Mesenchymal stem cell (in vitro differentiated cells and primary cell): ENCODE results near the gene LRRC71.
"Not testable (repeated sequence)": the region's sequence is repeated elsewhere in the genome, so short reads cannot be mapped to it uniquely, and the experiment has no call there.

Experiments used
- DNase-seq: peaks from one replicate; pipeline ENCODE4 v3.0.0-alpha.2; 2013
- H2AFZ ChIP-seq: one replicate; pipeline ENCODE4 v1.6.1; 2013; ENCODE audit warnings: low read depth, mild to moderate bottlenecking, control low read depth, inconsistent platforms, low read length, moderate library complexity
- H2AK5ac ChIP-seq: 2 replicates; pipeline ENCODE4 v1.6.1; 2013; ENCODE audit warnings: low read length, moderate library complexity, mild to moderate bottlenecking, inconsistent platforms; ENCODE audit not compliant: severe bottlenecking
- H2BK120ac ChIP-seq: one replicate; pipeline ENCODE4 v1.6.1; 2013; ENCODE audit warnings: low read depth, mild to moderate bottlenecking, inconsistent platforms, low read length, moderate library complexity
- H2BK12ac ChIP-seq, 2 experiments: one replicate each; pipeline ENCODE4 v1.6.1; 2013; ENCODE audit warnings: inconsistent platforms in 2 of 2, low read length in 2 of 2, mild to moderate bottlenecking in 2 of 2, moderate library complexity in 2 of 2, control low read depth in 1 of 2
- H2BK15ac ChIP-seq: one replicate; pipeline ENCODE4 v1.6.1; 2013; ENCODE audit warnings: mild to moderate bottlenecking, low read depth, inconsistent platforms; ENCODE audit not compliant: poor library complexity, severe bottlenecking
- H2BK5ac ChIP-seq: 2 replicates; pipeline ENCODE4 v1.6.1; 2013; ENCODE audit warnings: low read depth, mild to moderate bottlenecking, low read length, control low read depth, inconsistent platforms; ENCODE audit not compliant: poor library complexity, severe bottlenecking
- H3K14ac ChIP-seq, 2 experiments: one replicate each; pipeline ENCODE4 v1.6.1; 2013; ENCODE audit warnings: inconsistent platforms in 2 of 2, low read length in 2 of 2, control low read depth in 1 of 2, mild to moderate bottlenecking in 1 of 2, moderate library complexity in 1 of 2
- H3K18ac ChIP-seq, 2 experiments: one replicate each; pipeline ENCODE4 v1.6.1; 2013; ENCODE audit warnings: inconsistent platforms in 2 of 2, low read length in 2 of 2, control low read depth in 1 of 2, low read depth in 1 of 2, mild to moderate bottlenecking in 1 of 2
- H3K23ac ChIP-seq, 2 experiments: one replicate each; pipeline ENCODE4 v1.6.1; 2013; ENCODE audit warnings: inconsistent platforms in 2 of 2, low read length in 2 of 2, mild to moderate bottlenecking in 2 of 2, moderate library complexity in 2 of 2, control low read depth in 1 of 2
- H3K27ac ChIP-seq: 2 replicates; pipeline ENCODE4 v1.5.1; 2013; ENCODE audit warnings: mild to moderate bottlenecking, moderate library complexity, low read length, control low read depth, inconsistent platforms; ENCODE audit not compliant: poor library complexity, severe bottlenecking
- H3K27me3 ChIP-seq, 2 experiments: 2 replicates each; pipeline versions ENCODE4 v1.6.1 to v1.7.0; 2013; ENCODE audit warnings: low read length in 2 of 2, mild to moderate bottlenecking in 2 of 2, moderate library complexity in 2 of 2, control low read depth in 1 of 2, inconsistent platforms in 1 of 2; ENCODE audit not compliant: control insufficient read depth in 1 of 2, insufficient read depth in 1 of 2
- H3K36me3 ChIP-seq, 2 experiments: 2 replicates each; pipeline versions ENCODE4 v1.6.1 to v1.7.0; 2013; ENCODE audit warnings: low read length in 2 of 2, control low read depth in 1 of 2, inconsistent platforms in 1 of 2, low read depth in 1 of 2, mild to moderate bottlenecking in 1 of 2; ENCODE audit not compliant: insufficient read depth in 2 of 2, control insufficient read depth in 1 of 2
- H3K4ac ChIP-seq, 2 experiments: one replicate each; pipeline ENCODE4 v1.6.1; 2013; ENCODE audit warnings: inconsistent platforms in 2 of 2, low read length in 2 of 2, mild to moderate bottlenecking in 2 of 2, moderate library complexity in 2 of 2, control low read depth in 1 of 2, low read depth in 1 of 2
- H3K4me1 ChIP-seq: 2 replicates; pipeline ENCODE4 v1.6.1; 2013; ENCODE audit warnings: low read depth, low read length, control low read depth; ENCODE audit not compliant: control insufficient read depth, insufficient read depth
- H3K4me2 ChIP-seq: 2 replicates; pipeline ENCODE4 v1.6.1; 2013; ENCODE audit warnings: low read length, mild to moderate bottlenecking, inconsistent platforms; ENCODE audit not compliant: poor library complexity, severe bottlenecking
- H3K4me3 ChIP-seq, 2 experiments: 2 replicates each; pipeline versions ENCODE4 v1.5.1 to v1.7.0; 2013; ENCODE audit warnings: low read length in 2 of 2, mild to moderate bottlenecking in 2 of 2, control low read depth in 1 of 2, low read depth in 1 of 2; ENCODE audit not compliant: insufficient read depth in 1 of 2
- H3K79me1 ChIP-seq: replicated peaks from 2 replicates; pipeline ENCODE4 v1.6.1; 2013; ENCODE audit warnings: mild to moderate bottlenecking, control low read depth, low read length, inconsistent platforms; ENCODE audit not compliant: poor library complexity, severe bottlenecking
- H3K9ac ChIP-seq: 2 replicates; pipeline ENCODE4 v1.7.0; 2013; ENCODE audit warnings: mild to moderate bottlenecking, low read length, moderate library complexity
- H3K9me3 ChIP-seq: 2 replicates; pipeline ENCODE4 v1.7.0; 2013; ENCODE audit warnings: mild to moderate bottlenecking, low read length; ENCODE audit not compliant: control insufficient read depth
- H4K8ac ChIP-seq: one replicate; pipeline ENCODE4 v1.6.1; 2013; ENCODE audit warnings: inconsistent platforms, mild to moderate bottlenecking, low read length, moderate library complexity
- H4K91ac ChIP-seq: one replicate; pipeline ENCODE4 v1.6.1; 2013; ENCODE audit warnings: mild to moderate bottlenecking, low read length, inconsistent platforms
- WGBS: methylation state at CpG from one replicate; pipeline ENCODE4 v1.1.7; 2013; ENCODE audit warnings: mixed read lengths; 5-methylcytosine and 5-hydroxymethylcytosine counted together

The LRRC71 gene

GRCh38 chr1:156924478-156925153, 4.2 kb downstream of the LRRC71 start:
- Histone ChIP-seq H2BK120ac (no peak overlapping the region), H3K18ac (no peak overlapping the region), H3K23ac (no peak overlapping the region), H3K4me1 (peaks cover 32% of the 10 kb centered on the region), H3K4me2 (no peak overlapping the region), H3K79me1 (no peaks in the 10 kb centered on the region), H3K27me3 (peaks cover 83 to 86% of the 10 kb centered on the region in 2 experiments), H3K9me3 (no peaks in the 10 kb centered on the region), H4K8ac (no peak overlapping the region), H2AK5ac (no peak overlapping the region), H3K4ac (no peak overlapping the region), H3K36me3 (no peaks in the 10 kb centered on the region), H2BK12ac (no peak overlapping the region), H4K91ac (no peak overlapping the region), H3K9ac (no peak overlapping the region), H3K27ac (no peak overlapping the region), H3K4me3 (no peak overlapping the region), H2BK15ac (no peak overlapping the region), H2AFZ (no peak overlapping the region), H3K14ac (peak overlapping the region in 1 of 2 experiments; percentile 49), H2BK5ac (no peak overlapping the region)
- 39% methylated on average over 10 of the region's 22 CpGs for WGBS
- no peak for DNase-seq

GRCh38 chr1:156925154-156926010, 5.0 kb downstream of the LRRC71 start:
- H4K91ac ChIP-seq = no peak overlapping the region
- no peak overlapping the region for H3K27ac ChIP-seq
- WGBS = 69% methylated on average over 4 of the region's 5 CpGs
- H4K8ac ChIP-seq = no peak overlapping the region
- no peak overlapping the region for H2BK12ac ChIP-seq
- no peak overlapping the region for H3K4ac ChIP-seq
- no peak overlapping the region for H2AFZ ChIP-seq
- no peak overlapping the region for H3K23ac ChIP-seq
- H3K14ac ChIP-seq = peak overlapping the region in 1 of 2 experiments; percentile 49
- H2BK120ac ChIP-seq = no peak overlapping the region
- peaks cover 87 to 88% of the 10 kb centered on the region in 2 experiments for H3K27me3 ChIP-seq
- H3K18ac ChIP-seq = no peak overlapping the region
- no peak overlapping the region for H3K4me3 ChIP-seq
- peaks cover 28% of the 10 kb centered on the region for H3K4me1 ChIP-seq
- no peaks in the 10 kb centered on the region for H3K79me1 ChIP-seq
- H2BK15ac ChIP-seq = no peak overlapping the region
- H3K4me2 ChIP-seq = no peak overlapping the region
- no peaks in the 10 kb centered on the region for H3K9me3 ChIP-seq
- H3K9ac ChIP-seq = no peak overlapping the region
- no peak for DNase-seq
- H2AK5ac ChIP-seq = no peak overlapping the region
- H3K36me3 ChIP-seq = no peaks in the 10 kb centered on the region
- no peak overlapping the region for H2BK5ac ChIP-seq

GRCh38 chr1:156926175-156926574, 5.7 kb downstream of the LRRC71 start:
- Histone ChIP-seq H3K9ac (no peak overlapping the region), H3K4ac (no peak overlapping the region), H3K27ac (no peak overlapping the region), H3K18ac (no peak overlapping the region), H2AFZ (no peak overlapping the region), H4K8ac (no peak overlapping the region), H2BK12ac (no peak overlapping the region), H3K4me1 (peaks cover 23% of the 10 kb centered on the region), H3K14ac (no peak overlapping the region), H2AK5ac (no peak overlapping the region), H3K23ac (no peak overlapping the region), H2BK120ac (no peak overlapping the region), H4K91ac (no peak overlapping the region), H2BK15ac (no peak overlapping the region), H3K4me3 (no peak overlapping the region), H3K79me1 (no peaks in the 10 kb centered on the region), H2BK5ac (no peak overlapping the region), H3K36me3 (no peaks in the 10 kb centered on the region), H3K27me3 (peaks cover 80 to 87% of the 10 kb centered on the region in 2 experiments), H3K4me2 (no peak overlapping the region), H3K9me3 (no peaks in the 10 kb centered on the region)
- DNase-seq = peak; percentile 88
- 35% methylated on average over 3 of the region's 3 CpGs for WGBS

- WGBS = 75% methylated on average over 6 of the region's 6 CpGs
- peaks cover 23% of the 10 kb centered on the region for H3K4me1 ChIP-seq
- peak; percentile 39 for DNase-seq
These were observed 6.3 kb downstream of the LRRC71 start for GRCh38 chr1:156926695-156927094.

More at GRCh38 chr1:156926695-156927094, 6.3 kb downstream of the LRRC71 start:
- H3K27me3 ChIP-seq = peaks cover 75 to 84% of the 10 kb centered on the region in 2 experiments
- H2BK120ac ChIP-seq, H3K9ac ChIP-seq, H3K79me1 ChIP-seq, H3K27ac ChIP-seq, H3K4me2 ChIP-seq, H3K23ac ChIP-seq, H2AFZ ChIP-seq, H3K9me3 ChIP-seq, H3K18ac ChIP-seq, H3K36me3 ChIP-seq, H3K4ac ChIP-seq, H4K8ac ChIP-seq, H2BK12ac ChIP-seq, H3K4me3 ChIP-seq, H2BK15ac ChIP-seq, H4K91ac ChIP-seq, H2AK5ac ChIP-seq, H2BK5ac ChIP-seq, H3K14ac ChIP-seq: not testable (repeated sequence)
